Mesodermal cell (in vitro differentiated cells): ENCODE data around the gene STN1.

ENCODE experiments used
- H3K27ac ChIP-seq: 2 replicates; pipeline ENCODE4 v1.7.0; 2013; ENCODE audit warnings: mild to moderate bottlenecking, low read depth, low read length, moderate library complexity; ENCODE audit not compliant: severe bottlenecking
- H3K36me3 ChIP-seq: 2 replicates; pipeline ENCODE4 v1.7.1; 2013; ENCODE audit warnings: mild to moderate bottlenecking, low read length, moderate library complexity; ENCODE audit not compliant: control insufficient read depth, insufficient read depth
- H3K4me1 ChIP-seq: one replicate; pipeline ENCODE4 v1.7.1; 2013; ENCODE audit warnings: mild to moderate bottlenecking, low read length; ENCODE audit not compliant: insufficient read depth, control insufficient read depth, poor library complexity, severe bottlenecking
- H3K4me3 ChIP-seq: 2 replicates; pipeline ENCODE4 v1.7.0; 2013; ENCODE audit warnings: low read length, control low read depth, mild to moderate bottlenecking; ENCODE audit not compliant: insufficient read depth, poor library complexity, severe bottlenecking; ENCODE audit errors: extremely low read depth
- H3K9me3 ChIP-seq: 2 replicates; pipeline ENCODE4 v1.7.1; 2013; ENCODE audit warnings: mild to moderate bottlenecking, low read length, moderate library complexity; ENCODE audit not compliant: control insufficient read depth
- WGBS, 2 experiments: methylation state at CpG; one replicate each; pipeline ENCODE4 v1.1.5; 2013; ENCODE audit warnings: missing lambda C conversion rate in 2 of 2; ENCODE audit not compliant: insufficient coverage in 2 of 2; 5-methylcytosine and 5-hydroxymethylcytosine counted together

Gene STN1

GRCh38 chr10:103895411-103896186, 22.4 kb downstream of the STN1 start:
- 85 to 95% methylated on average over 5 to 8 of the region's 9 CpGs for WGBS, 2 experiments
- peaks cover 11% of the 10 kb centered on the region for H3K36me3 ChIP-seq
- H3K9me3 ChIP-seq = no peaks in the 10 kb centered on the region
- peak overlapping the region; percentile 29 for H3K27ac ChIP-seq
- peaks cover 39% of the 10 kb centered on the region for H3K4me1 ChIP-seq
- H3K4me3 ChIP-seq = no peak overlapping the region

- WGBS, 2 experiments = 83 to 89% methylated on average over 2 to 4 of the region's 4 CpGs
- peak overlapping the region; percentile 30 for H3K27ac ChIP-seq
Measured at GRCh38 chr10:103894441-103894864, 23.5 kb downstream of the STN1 start.

GRCh38 chr10:103893817-103894216, 24.2 kb downstream of the STN1 start:
- Histone ChIP-seq H3K36me3 (peaks cover 11% of the 10 kb centered on the region), H3K4me3 (no peak overlapping the region), H3K9me3 (no peaks in the 10 kb centered on the region), H3K27ac (no peak overlapping the region), H3K4me1 (peaks cover 50% of the 10 kb centered on the region)
- WGBS, 2 experiments = 50 to 57% methylated on average over 1 of the region's 2 CpGs

More at GRCh38 chr10:103894441-103894864, 23.5 kb downstream of the STN1 start:
- H3K4me1 ChIP-seq = peaks cover 48% of the 10 kb centered on the region
- peaks cover 11% of the 10 kb centered on the region for H3K36me3 ChIP-seq
- no peak overlapping the region for H3K4me3 ChIP-seq
- H3K9me3 ChIP-seq = no peaks in the 10 kb centered on the region

GRCh38 chr10:103892181-103892580, 25.8 kb downstream of the STN1 start:
- Histone ChIP-seq H3K4me3 (no peak overlapping the region), H3K4me1 (peaks cover 48% of the 10 kb centered on the region), H3K36me3 (peaks cover 14% of the 10 kb centered on the region), H3K27ac (no peak overlapping the region), H3K9me3 (no peaks in the 10 kb centered on the region)
- WGBS, 2 experiments = 83 to 100% methylated on average over 2 of the region's 3 CpGs

GRCh38 chr10:103890688-103891087, 27.3 kb downstream of the STN1 start:
- H3K4me1 ChIP-seq = peaks cover 39% of the 10 kb centered on the region
- H3K36me3 ChIP-seq = peaks cover 17% of the 10 kb centered on the region
- WGBS, 2 experiments = 100% methylated on average over 2 of the region's 2 CpGs
- H3K4me3 ChIP-seq = no peak overlapping the region
- H3K9me3 ChIP-seq = no peaks in the 10 kb centered on the region
- no peak overlapping the region for H3K27ac ChIP-seq

GRCh38 chr10:103890194-103890658, 27.8 kb downstream of the STN1 start:
- Histone ChIP-seq H3K9me3 (no peaks in the 10 kb centered on the region), H3K4me1 (peaks cover 35% of the 10 kb centered on the region), H3K27ac (no peak overlapping the region), H3K36me3 (peaks cover 17% of the 10 kb centered on the region), H3K4me3 (no peak overlapping the region)
- WGBS, 2 experiments = 86 to 100% methylated on average over 2 to 3 of the region's 4 CpGs

- H3K36me3 ChIP-seq = peaks cover 17% of the 10 kb centered on the region
- H3K27ac ChIP-seq = no peak overlapping the region
Measured at GRCh38 chr10:103889121-103889720, 28.8 kb downstream of the STN1 start.

GRCh38 chr10:103888113-103888841, 29.7 kb downstream of the STN1 start:
- H3K27ac ChIP-seq = peak overlapping the region; percentile 47
- peaks cover 16% of the 10 kb centered on the region for H3K4me1 ChIP-seq
- WGBS, 2 experiments = 28 to 40% methylated on average over 1 to 2 of the region's 6 CpGs

More at GRCh38 chr10:103889121-103889720, 28.8 kb downstream of the STN1 start:
- no CpG with 5 or more reads among the region's 2 CpGs for WGBS, 2 experiments
- Histone ChIP-seq H3K4me3 (no peak overlapping the region), H3K9me3 (no peaks in the 10 kb centered on the region), H3K4me1 (peaks cover 25% of the 10 kb centered on the region)

GRCh38 chr10:103885617-103886016, 32.4 kb downstream of the STN1 start:
- Histone ChIP-seq H3K36me3 (peaks cover 6% of the 10 kb centered on the region), H3K4me3 (no peak overlapping the region), H3K9me3 (no peaks in the 10 kb centered on the region), H3K4me1 (peaks cover 16% of the 10 kb centered on the region), H3K27ac (no peak overlapping the region)
- WGBS, 2 experiments = 85 to 89% methylated on average over 4 to 5 of the region's 6 CpGs

More at GRCh38 chr10:103888113-103888841, 29.7 kb downstream of the STN1 start:
- Histone ChIP-seq H3K9me3 (no peaks in the 10 kb centered on the region), H3K36me3 (peaks cover 17% of the 10 kb centered on the region), H3K4me3 (no peak overlapping the region)

- Histone ChIP-seq H3K4me1 (peaks cover 7% of the 10 kb centered on the region), H3K4me3 (no peak overlapping the region), H3K27ac (no peak overlapping the region), H3K9me3 (no peaks in the 10 kb centered on the region), H3K36me3 (peaks cover 6% of the 10 kb centered on the region)
- 31 to 38% methylated on average over 2 of the region's 3 CpGs for WGBS, 2 experiments
Measured at GRCh38 chr10:103884681-103885139, 33.3 kb downstream of the STN1 start.
